Esophagus muscularis mucosa (tissue), 4 donors: Measurements from ENCODE around the gene TAF11.

Experiments
- EP300 ChIP-seq: sonication (generic); formaldehyde crosslinking; IDR thresholded peaks from one replicate; pipeline ENCODE4 v1.6.1; 2017; ENCODE audit warnings: antibody characterized with exemption
- POLR2A ChIP-seq: fragments of 450-650 bp; IDR thresholded peaks from one replicate; pipeline ENCODE4 v1.6.1; 2017; ENCODE audit warnings: antibody characterized with exemption, moderate library complexity, mild to moderate bottlenecking, low read depth
- TF ChIP-seq, protein P1 (sequence below), 3 experiments: fragments of 200-600 bp in 2 of 3; fragments of 450-650 bp in 1 of 3; sonication (generic) in 2 of 3; IDR thresholded peaks; one replicate each; pipeline ENCODE4 v1.5.1; 2017 to 2019; ENCODE audit warnings: antibody characterized with exemption in 3 of 3, mild to moderate bottlenecking in 2 of 3, moderate library complexity in 1 of 3

DNA sequence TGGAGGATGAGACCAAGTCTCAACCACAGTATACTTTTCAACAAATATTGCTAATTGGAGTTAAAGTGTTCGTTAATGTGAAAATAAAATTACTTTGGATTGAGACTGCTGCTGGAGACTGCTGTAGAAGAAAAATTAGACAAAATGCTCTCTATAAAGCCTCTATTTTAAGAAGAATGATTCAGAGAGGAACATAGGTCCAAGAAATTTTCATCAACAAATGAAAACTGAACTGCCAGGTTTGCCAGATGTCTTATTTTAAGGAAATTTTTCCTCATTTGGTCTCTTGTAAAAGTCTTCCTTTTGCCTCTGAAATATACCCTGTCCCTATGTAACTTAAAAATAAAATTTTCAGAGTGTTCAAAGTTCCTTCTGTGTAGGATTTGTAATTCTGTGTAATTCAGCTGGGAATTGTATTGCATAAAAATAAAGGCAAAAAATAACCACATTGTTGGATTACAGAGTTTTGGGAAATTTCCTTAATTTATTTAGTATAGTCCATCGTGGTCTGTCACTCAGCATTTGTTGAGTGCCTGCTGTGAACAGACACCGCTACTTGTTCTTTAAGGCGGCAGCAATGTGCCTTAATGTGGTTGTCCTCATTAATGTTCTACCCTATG, 28.6 kb upstream of the TAF11 start:
- TF ChIP-seq, protein P1, sequence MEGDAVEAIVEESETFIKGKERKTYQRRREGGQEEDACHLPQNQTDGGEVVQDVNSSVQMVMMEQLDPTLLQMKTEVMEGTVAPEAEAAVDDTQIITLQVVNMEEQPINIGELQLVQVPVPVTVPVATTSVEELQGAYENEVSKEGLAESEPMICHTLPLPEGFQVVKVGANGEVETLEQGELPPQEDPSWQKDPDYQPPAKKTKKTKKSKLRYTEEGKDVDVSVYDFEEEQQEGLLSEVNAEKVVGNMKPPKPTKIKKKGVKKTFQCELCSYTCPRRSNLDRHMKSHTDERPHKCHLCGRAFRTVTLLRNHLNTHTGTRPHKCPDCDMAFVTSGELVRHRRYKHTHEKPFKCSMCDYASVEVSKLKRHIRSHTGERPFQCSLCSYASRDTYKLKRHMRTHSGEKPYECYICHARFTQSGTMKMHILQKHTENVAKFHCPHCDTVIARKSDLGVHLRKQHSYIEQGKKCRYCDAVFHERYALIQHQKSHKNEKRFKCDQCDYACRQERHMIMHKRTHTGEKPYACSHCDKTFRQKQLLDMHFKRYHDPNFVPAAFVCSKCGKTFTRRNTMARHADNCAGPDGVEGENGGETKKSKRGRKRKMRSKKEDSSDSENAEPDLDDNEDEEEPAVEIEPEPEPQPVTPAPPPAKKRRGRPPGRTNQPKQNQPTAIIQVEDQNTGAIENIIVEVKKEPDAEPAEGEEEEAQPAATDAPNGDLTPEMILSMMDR (IDR thresholded peaks at IDR 0.05) = no peak
- TF ChIP-seq EP300 (no peak), POLR2A (no peak)
